KMS-11 (cell line): ENCODE results near the gene CD19.

Experiments used
- H2AFZ ChIP-seq: fragments of 200-600 bp; sonication (generic); 2 replicates; pipeline ENCODE4 v1.6.1; 2016; ENCODE audit warnings: antibody characterized with exemption, mixed run types, low read depth
- H3K27ac ChIP-seq: fragments of 200-600 bp; sonication (generic); 2 replicates; pipeline ENCODE4 v1.6.1; 2016; ENCODE audit warnings: mild to moderate bottlenecking, mixed run types
- H3K27me3 ChIP-seq: fragments of 200-600 bp; sonication (generic); 2 replicates; pipeline ENCODE4 v1.6.1; 2017; ENCODE audit warnings: mild to moderate bottlenecking, low read depth, mixed run types, moderate library complexity; ENCODE audit not compliant: insufficient read depth
- H3K36me3 ChIP-seq: fragments of 200-600 bp; sonication (generic); 2 replicates; pipeline ENCODE4 v1.6.1; 2017; ENCODE audit warnings: mild to moderate bottlenecking, mixed run types; ENCODE audit not compliant: insufficient read depth
- H3K4me1 ChIP-seq: fragments of 200-600 bp; sonication (generic); 2 replicates; pipeline ENCODE4 v1.6.1; 2016; ENCODE audit warnings: mild to moderate bottlenecking, low read depth, mixed run types; ENCODE audit not compliant: poor library complexity, severe bottlenecking
- H3K4me2 ChIP-seq: fragments of 200-600 bp; sonication (generic); 2 replicates; pipeline ENCODE4 v1.7.0; 2016; ENCODE audit warnings: mild to moderate bottlenecking, mixed run types
- H3K4me3 ChIP-seq: fragments of 200-600 bp; sonication (generic); IDR thresholded peaks from 2 replicates; pipeline ENCODE4 v1.6.1; 2017; ENCODE audit warnings: low read depth, low read length, mixed read lengths; ENCODE audit not compliant: insufficient read depth
- H3K79me2 ChIP-seq: fragments of 200-600 bp; sonication (generic); 2 replicates; pipeline ENCODE4 v1.6.1; 2016; ENCODE audit warnings: low read depth, mixed run types; ENCODE audit not compliant: insufficient read depth
- H3K9ac ChIP-seq: fragments of 200-600 bp; sonication (generic); 2 replicates; pipeline ENCODE4 v1.6.1; 2016; ENCODE audit warnings: mild to moderate bottlenecking, mixed run types
- H4K20me1 ChIP-seq: fragments of 200-600 bp; sonication (generic); 2 replicates; pipeline ENCODE4 v1.6.1; 2016; ENCODE audit warnings: mild to moderate bottlenecking, mixed run types; ENCODE audit not compliant: insufficient read depth
- CTCF ChIP-seq: fragments of 200-600 bp; sonication (generic); conservative IDR thresholded peaks from 2 replicates; pipeline ENCODE4 v1.6.1; 2017; ENCODE audit warnings: low read depth, mild to moderate bottlenecking, antibody characterized with exemption, low read length, moderate library complexity, mixed read lengths

CD19 gene

GRCh38 chr16:28935346-28935745, 3.6 kb downstream of the CD19 start:
- H3K4me1 ChIP-seq = peaks cover 19% of the 10 kb centered on the region
- peak overlapping the region; percentile 53 for H3K4me2 ChIP-seq
- no peak for TF ChIP-seq CTCF
- no peaks in the 10 kb centered on the region for H3K36me3 ChIP-seq
- H3K79me2 ChIP-seq = no peaks in the 10 kb centered on the region
- H3K9ac ChIP-seq = no peak overlapping the region
- no peak overlapping the region for H2AFZ ChIP-seq
- no peak overlapping the region for H3K4me3 ChIP-seq
- no peak overlapping the region for H3K27ac ChIP-seq
- no peaks in the 10 kb centered on the region for H4K20me1 ChIP-seq
- H3K27me3 ChIP-seq = no peaks in the 10 kb centered on the region

- Histone ChIP-seq H2AFZ (peak overlapping the region; percentile 72), H3K27me3 (no peaks in the 10 kb centered on the region), H4K20me1 (no peaks in the 10 kb centered on the region), H3K79me2 (no peaks in the 10 kb centered on the region), H3K27ac (no peak overlapping the region), H3K9ac (peak overlapping the region; percentile 28; the same call in 1 of the 2 replicates), H3K4me3 (no peak overlapping the region), H3K36me3 (no peaks in the 10 kb centered on the region), H3K4me1 (peaks cover 12% of the 10 kb centered on the region), H3K4me2 (peak overlapping the region; percentile 53)
- no peak for TF ChIP-seq CTCF
Measured at GRCh38 chr16:28935924-28936783, 4.4 kb downstream of the CD19 start.

- peak overlapping the region; percentile 53; the same call in 1 of the 2 replicates for H3K4me2 ChIP-seq
- H3K27me3 ChIP-seq = no peaks in the 10 kb centered on the region
Measured at GRCh38 chr16:28936784-28937155, 5.0 kb downstream of the CD19 start.

GRCh38 chr16:28937222-28937876, 5.6 kb downstream of the CD19 start:
- no peaks in the 10 kb centered on the region for H3K79me2 ChIP-seq
- no peak for TF ChIP-seq CTCF
- H3K27ac ChIP-seq = no peak overlapping the region
- peak overlapping the region; percentile 53; the same call in 1 of the 2 replicates for H3K4me2 ChIP-seq
- H3K4me1 ChIP-seq = peaks cover 12% of the 10 kb centered on the region
- peak overlapping the region; percentile 72; the same call in 1 of the 2 replicates for H2AFZ ChIP-seq
- no peaks in the 10 kb centered on the region for H3K36me3 ChIP-seq
- no peaks in the 10 kb centered on the region for H4K20me1 ChIP-seq
- H3K27me3 ChIP-seq = no peaks in the 10 kb centered on the region
- no peak overlapping the region for H3K9ac ChIP-seq
- no peak overlapping the region for H3K4me3 ChIP-seq

More at GRCh38 chr16:28936784-28937155, 5.0 kb downstream of the CD19 start:
- H3K9ac ChIP-seq = no peak overlapping the region
- H2AFZ ChIP-seq = peak overlapping the region; percentile 72
- H3K79me2 ChIP-seq = no peaks in the 10 kb centered on the region
- no peak for TF ChIP-seq CTCF
- H3K4me3 ChIP-seq = no peak overlapping the region
- no peaks in the 10 kb centered on the region for H4K20me1 ChIP-seq
- peaks cover 12% of the 10 kb centered on the region for H3K4me1 ChIP-seq
- no peaks in the 10 kb centered on the region for H3K36me3 ChIP-seq
- H3K27ac ChIP-seq = no peak overlapping the region
